OCI-LY7 (cell line): Measurements from ENCODE around the gene MTARC2. TPM values are rescaled to one million over a fixed set of nuclear protein-coding genes. Genes with fewer than 3 reads are reported as not detected.

Experiments
- BruUV-seq: library from RNA; stranded (reverse); fragments of 400-500 nt; replicated peaks from 2 replicates; lab custom pipeline; 2021; lab: Mats Ljungman, UMichigan
- CTCF ChIA-PET: fragments of 300-600 bp; sonication (Branson Sonifier 250); formaldehyde crosslinking; loops from one replicate; lab custom pipeline; 2022; ENCODE audit warnings: antibody characterized with exemption; ENCODE audit not compliant: unreplicated experiment; lab: Charles Lee
- POLR2A ChIA-PET: fragments of 300-600 bp; sonication (Branson Sonifier 250); formaldehyde crosslinking; loops from one replicate; lab custom pipeline; 2022; ENCODE audit warnings: antibody characterized with exemption; lab: Charles Lee
- DNase-seq: peaks from one replicate; pipeline ENCODE4 v3.0.0-alpha.2; 2015; ENCODE audit warnings: low spot score
- H2AFZ ChIP-seq: fragments of 200-600 bp; sonication (generic), shearing (Covaris generic); 2 replicates; pipeline ENCODE4 v1.6.1; 2014; ENCODE audit warnings: mild to moderate bottlenecking, antibody characterized with exemption, low read length, moderate library complexity
- H3K27ac ChIP-seq: fragments of 200-600 bp; sonication (generic); 2 replicates; pipeline ENCODE4 v1.5.1; 2014; ENCODE audit warnings: mixed run types, low read depth, mild to moderate bottlenecking, moderate library complexity, low read length, inconsistent platforms; ENCODE audit not compliant: poor library complexity, severe bottlenecking
- H3K36me3 ChIP-seq: fragments of 200-600 bp; sonication (generic); 2 replicates; pipeline ENCODE4 v1.6.1; 2014; ENCODE audit warnings: mild to moderate bottlenecking, antibody characterized with exemption, low read length, moderate library complexity, mixed read lengths; ENCODE audit not compliant: insufficient read depth
- H3K4me1 ChIP-seq: fragments of 200-600 bp; sonication (generic); 2 replicates; pipeline ENCODE4 v1.5.1; 2014; ENCODE audit warnings: mild to moderate bottlenecking, low read length; ENCODE audit not compliant: insufficient read depth, poor library complexity, severe bottlenecking
- H3K4me2 ChIP-seq: fragments of 200-600 bp; sonication (generic); 2 replicates; pipeline ENCODE4 v1.6.1; 2014; ENCODE audit warnings: mild to moderate bottlenecking, low read length
- H3K4me3 ChIP-seq: fragments of 200-600 bp; sonication (generic); 2 replicates; pipeline ENCODE4 v1.5.1; 2014; ENCODE audit warnings: mild to moderate bottlenecking, low read depth, low read length; ENCODE audit not compliant: poor library complexity, severe bottlenecking
- H3K79me2 ChIP-seq: fragments of 200-600 bp; sonication (generic); 2 replicates; pipeline ENCODE4 v1.6.1; 2016; ENCODE audit warnings: low read depth, mild to moderate bottlenecking, low read length, moderate library complexity, mixed read lengths; ENCODE audit not compliant: insufficient read depth
- H3K9me2 ChIP-seq: fragments of 200-600 bp; sonication (generic); 2 replicates; pipeline ENCODE4 v1.6.1; 2016; ENCODE audit warnings: mild to moderate bottlenecking, low read length, mixed read lengths; ENCODE audit not compliant: insufficient read depth
- H3K9me3 ChIP-seq: fragments of 200-600 bp; sonication (generic); 2 replicates; pipeline ENCODE4 v1.6.1; 2014; ENCODE audit warnings: mild to moderate bottlenecking, mixed run types, low read length, mixed read lengths
- H4K20me1 ChIP-seq: fragments of 200-600 bp; sonication (generic); 2 replicates; pipeline ENCODE4 v1.6.1; 2014; ENCODE audit warnings: mild to moderate bottlenecking, antibody characterized with exemption, low read length, moderate library complexity, mixed read lengths; ENCODE audit not compliant: insufficient read depth
- CTCF ChIP-seq: fragments of 200-600 bp; sonication (generic); conservative IDR thresholded peaks from 2 replicates; pipeline ENCODE4 v1.5.1; 2014; ENCODE audit warnings: mild to moderate bottlenecking, antibody characterized with exemption, low read length, moderate library complexity, mixed read lengths
- EZH2phosphoT487 ChIP-seq: fragments of 200-600 bp; sonication (generic); IDR thresholded peaks from 2 replicates; pipeline ENCODE4 v1.6.1; 2018; ENCODE audit warnings: low read depth, borderline replicate concordance, mild to moderate bottlenecking, mixed run types, antibody characterized with exemption, low read length, moderate library complexity, mixed read lengths
- intact Hi-C: fragments of 100-400 bp; cut with micrococcal nuclease; formaldehyde crosslinking; loops from one replicate; pipeline ENCODE4 v1.10.0; 2022; ENCODE audit not compliant: unreplicated experiment
- total RNA-seq, 2 experiments: library from RNA; depleted of rRNA in 1 of 2; stranded (reverse); fragments of >200 nt in 1 of 2; shearing (Covaris generic) in 1 of 2; gene quantifications; 2 replicates each; pipeline ENCODE4 v1.2.3, GENCODE V29; 2014 to 2022

The MTARC2 gene
- total RNA-seq, 2 experiments from 2014 or later: not detected

- H3K36me3 ChIP-seq: no peaks in the 10 kb centered on the region
- H3K9me2 ChIP-seq: no peaks in the 10 kb centered on the region
- H3K79me2 ChIP-seq: no peaks in the 10 kb centered on the region
- no peak overlapping the region for H3K27ac ChIP-seq
- intact Hi-C loops: no loop called here
- BruUV-seq: no TSS peak
- no peaks in the 10 kb centered on the region for H3K9me3 ChIP-seq
- DNase-seq: no peak
- POLR2A ChIA-PET: no interaction called here
- no peak overlapping the region for H3K4me2 ChIP-seq
- CTCF ChIA-PET: no interaction called here
- H4K20me1 ChIP-seq: no peaks in the 10 kb centered on the region
- no peak overlapping the region for H2AFZ ChIP-seq
- H3K4me1 ChIP-seq: no peaks in the 10 kb centered on the region
- no peak overlapping the region for H3K4me3 ChIP-seq
- no peak for TF ChIP-seq CTCF
Measured at GRCh38 chr1:220807726-220808125, 59.6 kb downstream of the MTARC2 start.

GRCh38 chr1:220808345-220809186 is 60.4 kb downstream of the MTARC2 start:
- Histone ChIP-seq H2AFZ (no peak overlapping the region), H3K79me2 (no peaks in the 10 kb centered on the region), H3K4me1 (no peaks in the 10 kb centered on the region), H4K20me1 (no peaks in the 10 kb centered on the region), H3K9me2 (no peaks in the 10 kb centered on the region), H3K27ac (no peak overlapping the region), H3K4me3 (no peak overlapping the region), H3K9me3 (no peaks in the 10 kb centered on the region), H3K4me2 (no peak overlapping the region), H3K36me3 (no peaks in the 10 kb centered on the region)
- intact Hi-C loops: no loop called here
- no peak for DNase-seq
- no TSS peak for BruUV-seq
- POLR2A ChIA-PET: no interaction called here
- CTCF ChIA-PET: no interaction called here
- TF ChIP-seq CTCF (no peak), EZH2phosphoT487 (no peak)

DNA sequence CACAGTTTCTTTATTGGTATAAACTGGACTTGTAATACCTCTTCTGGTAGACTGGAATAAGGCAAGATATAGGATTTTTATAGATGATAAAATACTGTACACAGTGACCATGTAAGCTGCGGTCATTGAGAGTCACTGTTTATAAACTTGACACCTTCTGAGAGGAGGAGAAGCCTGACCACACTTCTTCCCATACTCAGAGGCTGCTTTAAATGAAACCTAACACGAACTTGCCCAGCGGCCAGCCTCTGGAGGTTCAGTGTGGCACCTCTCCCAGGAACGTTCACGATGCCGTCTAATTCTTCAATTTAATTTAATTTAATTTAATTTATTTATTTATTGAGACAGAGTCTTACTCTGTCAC is 61.0 kb downstream of the MTARC2 start:
- no peak for DNase-seq
- Histone ChIP-seq H3K27ac (no peak overlapping the region), H3K4me2 (no peak overlapping the region), H3K79me2 (no peaks in the 10 kb centered on the region), H2AFZ (no peak overlapping the region), H3K4me3 (no peak overlapping the region), H3K4me1 (no peaks in the 10 kb centered on the region), H3K9me3 (no peaks in the 10 kb centered on the region), H3K9me2 (no peaks in the 10 kb centered on the region), H3K36me3 (no peaks in the 10 kb centered on the region), H4K20me1 (no peaks in the 10 kb centered on the region)
- ChIA-PET CTCF (no interaction called here), POLR2A (no interaction called here)
- no TSS peak for BruUV-seq
- intact Hi-C loops: no loop called here
- TF ChIP-seq EZH2phosphoT487: no peak
- TF ChIP-seq CTCF: no peak
